ENCODE results near the gene TENM4.

The TENM4 gene

DNA sequence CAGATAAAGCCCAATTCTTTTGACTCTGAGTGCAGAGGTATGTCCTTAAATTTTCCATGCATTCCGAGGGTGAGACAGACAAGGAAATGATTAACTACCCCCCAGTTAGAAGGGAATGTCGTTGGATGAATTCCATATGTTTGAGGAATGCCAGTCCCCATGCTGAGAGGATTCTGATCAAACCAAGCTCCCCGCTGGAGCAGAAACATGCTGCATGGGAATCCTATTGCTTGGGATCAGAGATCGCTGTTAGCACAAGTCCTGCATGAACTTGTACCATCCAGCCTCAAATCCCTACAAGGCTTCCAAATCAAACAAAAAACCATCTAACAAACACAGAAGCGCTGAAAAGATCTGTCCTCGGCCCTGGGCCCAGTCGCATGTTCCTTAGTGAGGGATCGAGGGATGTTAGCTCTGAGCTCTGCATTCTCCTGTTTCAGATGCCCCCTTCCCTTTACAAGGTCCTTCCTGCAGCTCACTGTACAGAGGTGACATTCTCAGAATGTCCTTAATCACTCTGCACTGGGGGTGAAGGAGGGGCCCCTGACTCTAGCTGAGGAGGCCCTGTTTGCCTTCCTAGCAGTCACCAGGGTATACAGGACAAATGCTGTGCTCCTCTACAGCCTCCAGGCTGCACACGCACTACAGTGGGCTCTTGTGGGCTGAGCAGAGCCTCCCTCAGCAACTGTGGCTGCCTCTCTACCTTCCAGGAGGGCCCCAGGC, 353.4 kb downstream of the TENM4 start:
- no peak for DNase-seq (ENCODE audit: low read depth in 2 of 2)

DNA sequence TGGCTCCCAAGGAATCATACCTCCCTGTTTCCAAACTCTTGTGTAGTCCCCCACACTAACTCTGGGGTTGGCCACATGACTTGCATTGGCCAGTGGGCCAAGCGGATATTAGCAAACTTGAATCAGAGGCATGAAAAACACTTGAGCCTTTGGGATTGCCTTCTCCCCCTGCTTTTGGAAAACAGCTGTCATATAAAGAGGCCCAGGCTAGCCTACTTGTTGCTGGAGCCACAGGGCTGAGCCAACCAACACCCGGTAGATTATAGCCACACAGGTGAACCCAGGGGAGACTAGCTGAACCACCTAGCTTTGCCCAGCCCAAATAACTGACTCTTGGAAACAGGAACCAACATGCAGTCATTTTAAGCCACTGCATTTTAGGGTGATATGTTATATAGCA, 354.8 kb downstream of the TENM4 start:
- no peak for DNase-seq (ENCODE audit: low read depth in 2 of 2)

DNA sequence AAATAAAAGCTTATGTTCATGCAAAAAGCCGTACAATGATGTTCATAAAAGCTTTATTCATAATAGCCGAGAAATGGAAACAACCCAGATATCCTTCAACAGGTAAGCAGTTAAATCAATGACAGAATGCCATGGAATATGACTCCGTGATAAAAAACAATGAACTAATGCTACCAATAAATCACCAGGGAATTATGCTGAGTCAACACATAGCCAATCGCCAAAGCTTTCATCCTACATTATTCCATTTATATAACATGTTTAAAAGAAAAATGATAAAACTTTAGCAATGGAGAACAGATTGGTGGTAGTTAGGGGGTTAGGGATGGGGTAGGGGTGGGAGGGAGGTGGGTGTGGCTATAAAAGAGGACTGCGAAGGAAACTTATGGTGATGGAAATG, 356.4 kb downstream of the TENM4 start:
- no peak for DNase-seq (ENCODE audit: low read depth in 2 of 2)

DNA sequence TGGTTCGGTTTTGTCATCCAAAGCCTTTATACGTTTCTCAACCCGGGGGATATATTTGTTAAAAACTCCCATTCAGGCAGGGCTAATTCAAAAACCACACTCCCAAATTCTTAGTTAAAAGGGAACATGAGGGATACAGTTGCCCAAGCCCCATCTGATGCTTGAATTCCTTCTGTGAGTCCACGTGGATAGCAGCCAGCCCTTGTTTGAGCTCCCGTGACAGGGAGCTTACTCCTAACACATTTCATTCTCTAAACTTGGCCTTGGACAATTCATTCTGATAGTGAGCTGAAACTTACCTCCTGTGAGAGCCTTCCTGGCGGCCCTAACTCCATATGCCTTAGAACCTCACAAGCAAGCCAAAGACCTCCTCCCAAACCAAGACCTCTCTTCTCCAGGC, 357.5 kb downstream of the TENM4 start:
- DNase-seq (ENCODE audit: low read depth in 2 of 2): no peak

DNA sequence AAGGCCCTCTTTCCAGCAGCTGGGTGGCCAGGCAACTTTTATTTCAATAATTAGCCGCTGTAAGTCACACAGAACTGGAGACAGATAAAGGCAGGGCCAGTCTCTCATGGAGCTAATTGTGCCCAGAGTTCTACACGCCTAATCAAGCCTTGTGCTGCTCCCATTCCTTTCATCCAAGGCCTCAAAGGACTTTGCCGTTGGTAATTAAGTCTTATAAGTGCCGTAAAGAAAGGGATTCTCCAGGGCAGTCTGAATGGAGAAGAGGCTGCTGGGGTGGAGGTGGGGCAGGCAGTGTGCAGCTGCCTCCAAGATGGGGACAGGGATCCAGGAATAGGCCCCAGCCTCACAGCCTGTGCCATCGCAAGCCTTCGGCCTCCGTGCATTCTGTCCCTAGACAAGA, 357.9 kb downstream of the TENM4 start:
- DNase-seq (ENCODE audit: low read depth in 2 of 2): no peak

DNA sequence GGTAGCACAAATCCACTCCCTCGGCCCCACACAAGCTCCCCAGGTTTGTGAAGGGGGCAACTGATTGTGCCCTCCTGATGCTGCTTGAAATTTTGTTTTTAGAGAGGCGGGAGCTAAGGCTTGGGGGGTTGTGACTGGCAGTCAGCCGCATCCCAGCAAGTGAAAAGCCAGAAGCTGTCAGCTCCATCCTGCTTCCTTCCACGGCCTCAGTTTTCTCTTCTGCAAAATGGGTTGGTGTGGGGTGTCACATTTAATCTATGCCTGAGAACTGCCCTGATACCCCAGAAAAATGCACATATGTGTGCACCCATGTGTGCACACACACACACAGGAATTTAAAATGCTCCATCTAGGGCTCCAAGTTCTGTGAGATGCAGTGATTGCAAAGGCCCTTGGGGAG, 358.6 kb downstream of the TENM4 start:
- no peak for DNase-seq (ENCODE audit: low read depth in 2 of 2)

DNA sequence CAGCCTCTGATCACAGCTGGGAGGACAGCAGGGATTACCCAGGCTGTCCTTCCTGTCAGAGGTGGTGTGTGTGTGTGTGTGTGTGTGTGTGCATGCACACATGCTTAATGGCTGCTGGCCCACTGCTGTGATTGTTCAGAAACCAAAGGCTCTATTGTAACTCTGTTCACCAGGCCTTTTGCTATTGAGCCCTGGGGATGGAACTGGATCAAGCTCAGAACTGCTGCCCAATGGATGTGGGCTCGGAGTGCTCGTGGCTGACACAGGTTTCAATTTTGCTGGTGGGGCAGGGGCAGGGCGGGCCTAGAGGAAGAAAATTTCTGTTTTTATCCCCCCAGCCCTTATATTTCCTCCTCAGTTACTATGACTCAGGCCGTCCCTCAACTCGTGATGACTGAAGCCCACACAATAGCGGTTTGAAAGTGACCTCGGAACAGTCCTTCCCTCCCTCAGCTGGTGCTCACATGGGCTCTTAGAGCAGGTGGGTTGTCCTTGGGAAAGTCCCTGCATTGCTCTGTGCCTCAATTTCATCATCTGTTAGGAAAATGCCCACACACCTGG, 359.3 kb downstream of the TENM4 start:
- DNase-seq (ENCODE audit: low read depth in 2 of 2): no peak

DNA sequence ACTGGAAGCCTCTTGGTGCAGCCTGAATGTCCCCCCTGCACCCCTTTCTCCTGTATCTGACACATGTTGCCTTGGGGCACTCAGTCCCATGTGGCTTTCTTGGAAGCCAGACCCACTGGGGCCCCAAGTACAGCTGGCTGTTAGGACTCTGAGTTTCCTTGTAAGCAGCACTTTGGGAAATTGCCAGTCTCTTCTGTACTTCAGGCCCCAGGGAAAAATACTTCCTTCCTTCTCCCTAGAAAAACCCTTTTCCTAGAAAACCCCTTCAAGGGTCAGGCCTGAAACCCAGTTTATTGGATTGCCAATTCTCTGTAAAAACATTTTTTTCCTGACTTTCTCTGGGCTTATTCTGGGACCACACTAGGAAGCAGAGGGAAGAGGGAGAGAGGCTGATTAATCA, 360.3 kb downstream of the TENM4 start:
- no peak for DNase-seq (ENCODE audit: low read depth in 2 of 2)

DNA sequence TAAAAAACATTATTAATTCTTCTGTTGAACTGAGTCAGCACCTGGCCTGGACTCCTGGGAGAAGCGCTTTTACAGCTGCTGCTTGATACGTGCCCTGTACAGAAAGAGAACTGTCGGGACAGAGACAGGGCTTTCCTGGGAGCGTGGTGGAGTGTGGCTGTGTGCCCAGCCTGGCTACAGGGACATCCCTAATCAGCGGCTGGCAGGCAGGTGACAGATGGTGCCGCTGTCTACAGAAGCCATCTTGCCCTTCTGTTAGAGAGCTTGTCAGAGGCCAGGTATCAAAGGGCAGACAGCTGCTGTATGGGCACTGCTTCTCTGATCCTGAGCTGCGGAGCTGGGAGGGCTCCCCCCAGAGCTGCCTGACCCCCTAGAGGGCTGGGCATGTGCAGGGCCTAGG, 361.8 kb downstream of the TENM4 start:
- no peak for DNase-seq (ENCODE audit: low read depth in 2 of 2)

DNA sequence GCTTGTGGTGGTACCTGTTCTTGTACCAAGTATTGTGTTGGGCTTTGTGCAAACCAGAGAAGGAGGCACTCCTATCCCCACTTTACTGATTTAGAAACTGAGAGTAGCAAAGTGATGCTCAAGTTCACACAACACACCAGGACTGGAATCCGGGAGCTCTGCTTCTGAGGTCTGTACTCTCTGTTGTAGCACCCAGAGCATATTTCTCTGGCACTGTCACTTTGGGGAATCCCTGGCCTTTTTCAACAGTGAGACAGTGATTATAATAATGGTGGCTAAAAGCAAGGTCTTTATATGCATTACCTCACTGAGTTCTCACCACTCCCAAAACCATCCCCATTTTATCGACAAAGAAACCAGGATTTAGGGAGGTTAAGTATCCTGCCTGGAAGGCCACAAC, 362.4 kb downstream of the TENM4 start:
- DNase-seq (ENCODE audit: low read depth in 2 of 2): no peak

DNA sequence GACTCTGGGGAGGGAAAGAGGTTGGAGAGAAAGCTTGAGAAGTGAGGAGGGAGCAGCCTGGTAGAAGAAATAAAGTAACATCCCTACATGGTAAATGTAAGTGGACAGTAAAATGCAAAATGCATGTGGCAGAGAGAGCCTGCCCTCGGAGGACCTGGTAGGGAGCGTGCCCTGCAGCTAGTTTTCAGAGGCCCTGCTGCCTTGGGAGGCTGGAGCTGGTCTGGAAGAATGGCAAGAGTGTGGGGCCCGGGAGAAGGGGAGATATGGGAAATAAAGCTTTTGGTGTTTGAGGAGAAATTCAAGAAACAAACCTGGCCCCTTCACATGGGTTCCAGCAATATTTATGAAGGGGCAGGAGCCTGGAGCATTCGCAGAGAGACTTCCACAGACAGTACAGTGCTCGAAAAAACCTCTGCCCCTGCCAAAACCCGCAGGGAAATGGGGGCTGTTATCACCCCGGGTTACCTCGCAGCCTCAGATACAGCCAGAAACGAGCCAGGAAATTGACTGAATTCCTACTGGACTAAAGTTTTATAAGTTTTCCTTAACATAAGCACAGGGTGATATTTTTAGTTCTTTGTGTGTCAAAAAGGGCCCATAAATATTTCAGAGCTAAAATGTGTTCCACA, 363.0 kb downstream of the TENM4 start:
- no peak for DNase-seq (ENCODE audit: low read depth in 2 of 2)

DNA sequence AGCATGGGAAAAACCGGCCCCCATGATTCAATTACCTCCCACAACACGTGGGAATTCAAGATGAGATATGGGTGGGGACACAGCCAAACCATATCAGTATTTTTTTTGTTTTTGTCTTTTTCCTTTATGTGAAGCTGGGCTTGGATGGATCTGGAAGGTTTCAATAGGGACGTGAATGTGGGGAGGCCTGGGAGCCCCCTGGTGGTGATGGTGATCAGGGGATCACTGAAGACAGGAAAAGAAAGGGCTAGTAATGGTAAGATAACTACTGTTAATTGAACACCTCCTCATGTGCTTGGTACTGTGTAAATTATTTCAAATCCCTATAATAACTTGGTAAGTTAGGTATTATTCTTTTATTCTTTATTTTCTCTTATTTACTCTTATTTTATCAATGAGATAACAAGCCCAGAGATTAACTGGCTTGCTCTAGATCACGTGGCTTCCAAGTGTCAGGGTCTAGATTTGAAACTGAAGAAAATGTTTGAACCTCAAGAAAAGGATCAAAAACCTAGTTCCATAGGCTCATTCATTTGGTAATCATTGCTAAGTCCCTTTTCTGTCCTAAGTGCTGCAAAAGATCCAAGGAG, 364.2 kb downstream of the TENM4 start:
- DNase-seq (ENCODE audit: low read depth in 2 of 2): no peak

DNA sequence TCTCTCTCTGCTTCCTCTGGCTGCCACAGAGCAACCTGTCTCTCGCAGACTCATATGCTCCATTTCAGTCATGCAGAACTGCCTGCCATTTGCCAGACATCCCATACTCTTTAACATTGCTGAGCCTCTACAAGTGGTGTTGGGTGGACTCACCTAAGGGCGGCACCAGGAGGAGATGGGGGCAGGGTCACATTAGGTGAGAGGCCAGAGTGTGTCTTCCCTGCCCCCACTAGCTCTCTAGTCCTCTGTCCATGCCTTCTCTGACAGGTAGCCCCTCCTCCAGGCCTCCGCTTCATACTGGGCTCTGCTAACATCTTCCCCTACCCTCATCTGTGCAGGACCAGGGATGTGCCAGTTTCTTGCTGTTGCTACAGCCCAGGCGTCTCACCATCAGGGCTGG, 366.3 kb downstream of the TENM4 start:
- no peak for DNase-seq (ENCODE audit: low read depth in 2 of 2)

DNA sequence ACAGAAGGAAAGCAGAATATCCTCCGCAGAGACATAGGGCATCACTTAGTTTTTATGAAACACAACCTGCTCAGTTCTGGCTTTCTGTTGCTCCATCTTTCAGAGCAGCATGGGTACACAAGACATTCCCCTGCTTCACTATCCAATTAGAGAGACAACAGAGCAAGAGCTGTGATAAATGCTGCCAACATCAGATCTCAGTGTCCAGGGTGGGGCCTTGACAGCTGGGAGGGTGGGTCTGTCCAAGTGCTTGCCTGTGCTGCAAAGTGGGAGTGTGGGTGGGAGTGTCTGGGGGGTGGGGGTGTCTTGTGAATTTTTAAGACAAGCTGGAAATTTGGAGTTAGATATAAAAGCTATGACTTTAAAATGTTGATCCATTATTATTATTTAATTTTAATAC, 369.6 kb downstream of the TENM4 start:
- no peak for DNase-seq (ENCODE audit: low read depth in 2 of 2)

DNA sequence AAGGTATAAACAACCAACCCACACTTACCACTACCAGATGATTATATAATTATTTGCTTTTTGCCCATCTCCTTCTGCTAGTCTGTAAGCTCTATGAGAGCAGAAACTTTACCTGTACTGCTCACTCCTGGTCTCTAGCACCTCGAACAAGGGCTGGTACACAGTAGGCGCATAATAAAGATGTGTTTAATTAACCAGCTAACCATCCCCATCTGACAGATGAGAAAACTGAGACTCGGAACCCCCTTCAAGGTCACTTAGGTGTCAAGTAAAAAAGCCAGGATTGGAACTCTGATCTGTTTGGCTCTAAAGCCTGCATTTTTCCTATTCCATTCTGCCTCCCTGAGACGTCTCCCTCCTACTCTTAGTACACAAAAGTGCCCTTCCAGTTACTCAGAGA, 370.3 kb downstream of the TENM4 start:
- no peak for DNase-seq (ENCODE audit: low read depth in 2 of 2)

DNA sequence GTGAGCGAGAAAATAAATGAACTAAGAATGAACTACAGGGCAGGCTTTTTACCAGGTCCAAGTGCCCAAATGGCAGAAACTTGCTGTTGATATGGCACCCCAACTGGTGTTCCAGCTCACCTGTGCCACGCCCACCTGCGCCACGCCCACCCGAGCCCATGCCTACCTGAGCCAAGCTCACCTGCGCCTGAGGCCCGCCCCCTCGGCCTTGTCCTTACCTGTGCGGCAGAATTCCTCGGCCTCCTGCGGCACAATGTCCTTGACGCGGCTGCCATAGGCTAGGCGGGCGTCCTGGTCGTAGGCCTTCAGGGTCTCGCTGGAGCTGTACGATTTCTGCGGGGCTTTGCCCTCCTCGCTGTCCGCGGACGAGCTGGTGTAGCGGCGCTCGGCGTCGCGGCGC, 371.3 kb downstream of the TENM4 start:
- DNase-seq (ENCODE audit: low read depth in 2 of 2): no peak

DNA sequence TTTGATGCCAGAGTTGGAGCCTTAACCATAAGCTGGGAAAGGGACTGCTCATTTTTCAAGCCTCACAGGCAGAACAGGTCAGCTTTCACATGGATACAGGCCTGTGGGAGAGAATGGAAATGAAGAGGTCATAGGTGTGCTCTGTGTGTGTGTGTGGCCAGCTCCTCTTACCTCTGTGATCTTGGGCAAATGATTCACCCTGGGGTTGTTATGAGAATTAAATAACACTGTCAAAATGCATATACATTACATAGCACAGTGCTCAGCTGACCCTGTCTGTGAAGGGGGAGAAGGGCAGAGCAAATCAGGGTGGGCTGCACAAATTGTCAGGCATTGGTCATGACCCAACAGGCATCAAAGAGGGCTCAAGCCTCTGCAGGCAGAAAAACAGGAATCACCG, 372.5 kb downstream of the TENM4 start:
- no peak for DNase-seq (ENCODE audit: low read depth in 2 of 2)

DNA sequence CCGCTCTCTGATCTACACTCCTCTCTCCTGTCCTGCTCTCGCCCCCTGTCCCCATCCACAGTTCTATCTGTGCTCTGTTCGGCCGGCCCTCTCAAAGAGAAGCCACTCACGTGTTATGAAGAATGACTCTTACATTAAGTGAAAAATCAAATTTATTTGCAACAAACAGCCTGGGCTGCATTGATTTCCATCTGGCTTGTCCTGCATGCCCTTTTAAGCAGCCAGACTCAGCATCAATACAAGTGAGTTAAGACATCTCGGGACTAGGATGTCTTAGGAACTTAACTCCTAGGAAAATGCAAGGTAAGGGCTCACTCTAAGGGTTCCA, 373.5 kb downstream of the TENM4 start:
- no peak for DNase-seq (ENCODE audit: low read depth in 2 of 2)

DNA sequence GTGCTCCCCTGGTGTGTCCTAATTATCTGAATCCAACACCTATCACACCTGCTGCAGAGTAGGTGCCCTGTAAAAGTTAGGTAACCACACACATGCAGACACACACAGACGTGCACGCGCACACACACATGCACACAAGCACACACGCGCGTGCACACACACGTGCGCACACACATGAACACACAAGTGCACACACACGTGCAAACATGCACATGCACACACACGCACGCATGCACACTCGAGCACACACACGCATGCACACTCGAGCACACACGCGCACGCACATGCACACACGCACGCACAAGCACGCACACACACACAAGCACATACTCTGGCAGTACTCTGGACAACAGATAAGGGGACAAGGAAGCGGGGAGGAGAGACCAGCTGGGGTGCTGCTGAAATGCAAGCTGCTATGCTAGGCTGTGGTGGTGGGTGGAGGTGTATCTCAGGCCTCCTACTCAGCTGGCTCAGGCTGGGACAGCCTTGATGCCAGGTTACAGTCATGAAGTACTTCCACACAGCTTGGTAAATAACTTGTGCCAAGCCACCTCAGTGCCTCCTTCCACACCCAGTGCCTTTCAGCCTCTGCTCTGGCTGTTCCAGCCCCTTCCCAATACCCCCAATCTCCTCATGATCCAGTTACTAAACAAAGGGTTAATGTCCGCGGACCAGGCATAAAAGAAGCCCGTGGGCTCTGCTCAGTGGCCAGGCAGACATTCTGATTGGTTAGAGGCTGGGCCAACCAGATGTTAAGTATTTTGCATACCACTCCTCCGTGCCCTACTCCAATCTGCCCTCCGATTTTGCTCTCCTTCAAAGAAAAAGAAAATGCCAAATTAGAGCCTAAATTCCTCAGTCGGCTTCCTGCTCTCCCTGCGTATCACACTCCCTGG, 374.1 kb downstream of the TENM4 start:
- no peak for DNase-seq (ENCODE audit: low read depth in 2 of 2)

DNA sequence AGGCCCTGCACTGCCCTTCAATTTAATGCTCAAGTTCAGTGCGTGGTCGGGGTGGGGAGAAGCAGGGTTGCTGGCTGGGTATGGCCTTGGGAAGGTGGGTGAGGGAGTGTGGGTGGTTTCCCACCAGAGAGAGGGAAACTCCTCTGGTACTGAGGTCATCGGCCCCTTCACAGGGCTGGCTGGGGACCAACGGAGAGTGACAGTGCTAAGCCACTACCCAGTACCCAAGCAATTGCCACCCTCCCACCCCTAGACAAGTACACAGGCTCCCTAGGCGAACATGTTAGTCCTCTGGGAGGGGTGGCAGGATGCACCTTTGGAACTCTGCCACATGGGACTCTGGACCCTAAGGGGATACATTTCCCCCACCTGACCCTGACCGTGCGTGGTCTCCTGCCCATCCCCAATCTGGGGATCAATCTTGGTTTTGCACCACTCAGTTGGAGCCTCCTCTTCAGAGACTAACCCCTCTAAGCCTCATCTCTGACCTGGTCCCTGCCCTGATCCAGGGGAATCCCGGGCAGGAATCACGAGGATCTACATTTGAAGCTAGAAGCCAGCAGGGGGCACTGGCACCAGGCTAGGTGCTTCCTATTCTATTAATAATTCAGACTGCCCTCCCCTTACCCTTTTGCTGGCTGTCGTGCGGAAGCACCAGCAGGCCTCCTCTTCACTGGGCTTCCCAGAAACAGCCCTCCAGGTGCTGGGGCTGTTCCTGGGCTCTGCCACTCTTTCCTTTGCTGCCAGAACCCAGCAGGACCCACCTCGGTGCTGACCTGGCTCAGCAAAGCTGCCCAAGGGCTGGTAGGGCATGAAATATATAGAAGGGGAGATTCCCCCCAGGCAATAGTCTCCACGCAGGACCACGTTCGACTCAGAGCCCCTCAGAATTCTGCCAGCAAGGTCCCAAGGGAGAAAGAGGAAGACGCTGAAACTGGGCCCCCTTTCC, 377.7 kb downstream of the TENM4 start:
- no peak for DNase-seq (ENCODE audit: low read depth in 2 of 2)

Data from activated CD8-positive, alpha-beta memory T cell treated with anti-CD3 and anti-CD28 coated beads for 4 hours (primary cell).